ACC112 (cell line): ENCODE measurements around the gene MLLT3.

Experiments used
- H2AFZ ChIP-seq: fragments of 200-600 bp; sonication (generic); one replicate; pipeline ENCODE4 v1.6.0; 2017; ENCODE audit warnings: antibody characterized with exemption, low read length; ENCODE audit not compliant: unreplicated experiment
- H3K27ac ChIP-seq: fragments of 200-600 bp; sonication (generic); 2 replicates; pipeline ENCODE4 v1.5.1; 2014; ENCODE audit warnings: low read depth, mild to moderate bottlenecking, antibody characterized with exemption, low read length, moderate library complexity
- H3K27me3 ChIP-seq: fragments of 200-600 bp; sonication (generic); 2 replicates; pipeline ENCODE4 v1.6.1; 2014; ENCODE audit warnings: mild to moderate bottlenecking, antibody characterized with exemption, low read length, moderate library complexity, mixed read lengths; ENCODE audit not compliant: insufficient read depth
- H3K36me3 ChIP-seq: fragments of 200-600 bp; sonication (generic); 2 replicates; pipeline ENCODE4 v1.6.1; 2016; ENCODE audit warnings: mild to moderate bottlenecking, antibody characterized with exemption, low read length, moderate library complexity, mixed read lengths; ENCODE audit not compliant: insufficient read depth
- H3K4me1 ChIP-seq: fragments of 200-600 bp; sonication (generic); one replicate; pipeline ENCODE4 v1.6.1; 2016; ENCODE audit warnings: low read length, mixed read lengths; ENCODE audit not compliant: insufficient read depth, unreplicated experiment, control insufficient read depth
- H3K4me3 ChIP-seq: fragments of 200-600 bp; sonication (generic); 2 replicates; pipeline ENCODE4 v1.5.1; 2014; ENCODE audit warnings: mild to moderate bottlenecking, low read depth, low read length
- H3K79me2 ChIP-seq: fragments of 200-600 bp; sonication (generic); one replicate; pipeline ENCODE4 v1.6.0; 2016; ENCODE audit warnings: low read length; ENCODE audit not compliant: control insufficient read depth, unreplicated experiment, insufficient read depth

The MLLT3 gene

GRCh38 chr9:20405078-20405477 lies 217.2 kb downstream of the MLLT3 start:
- Histone ChIP-seq H3K27me3 (no peaks in the 10 kb centered on the region), H2AFZ (no peak overlapping the region), H3K4me1 (no peaks in the 10 kb centered on the region), H3K27ac (no peak overlapping the region), H3K79me2 (no peaks in the 10 kb centered on the region), H3K36me3 (no peaks in the 10 kb centered on the region), H3K4me3 (no peak overlapping the region)

GRCh38 chr9:20404192-20404813 lies 218.0 kb downstream of the MLLT3 start:
- no peaks in the 10 kb centered on the region for H3K36me3 ChIP-seq
- no peak overlapping the region for H3K4me3 ChIP-seq
- no peaks in the 10 kb centered on the region for H3K27me3 ChIP-seq
- H3K79me2 ChIP-seq = no peaks in the 10 kb centered on the region
- H2AFZ ChIP-seq = no peak overlapping the region
- H3K27ac ChIP-seq = no peak overlapping the region
- H3K4me1 ChIP-seq = no peaks in the 10 kb centered on the region

GRCh38 chr9:20403346-20403745 lies 219.0 kb downstream of the MLLT3 start:
- H3K79me2 ChIP-seq = no peaks in the 10 kb centered on the region
- H3K36me3 ChIP-seq = no peaks in the 10 kb centered on the region

GRCh38 chr9:20402273-20402875 lies 219.9 kb downstream of the MLLT3 start:
- H3K27me3 ChIP-seq = no peaks in the 10 kb centered on the region
- H3K4me3 ChIP-seq = no peak overlapping the region
- no peak overlapping the region for H3K27ac ChIP-seq
- no peaks in the 10 kb centered on the region for H3K79me2 ChIP-seq
- H2AFZ ChIP-seq = no peak overlapping the region
- H3K4me1 ChIP-seq = no peaks in the 10 kb centered on the region
- no peaks in the 10 kb centered on the region for H3K36me3 ChIP-seq

More at GRCh38 chr9:20403346-20403745, 219.0 kb downstream of the MLLT3 start:
- Histone ChIP-seq H3K27me3 (no peaks in the 10 kb centered on the region), H3K4me1 (no peaks in the 10 kb centered on the region), H3K27ac (no peak overlapping the region), H2AFZ (no peak overlapping the region), H3K4me3 (no peak overlapping the region)

- no peak overlapping the region for H2AFZ ChIP-seq
- no peak overlapping the region for H3K27ac ChIP-seq
- H3K36me3 ChIP-seq = no peaks in the 10 kb centered on the region
- H3K27me3 ChIP-seq = no peaks in the 10 kb centered on the region
- H3K79me2 ChIP-seq = no peaks in the 10 kb centered on the region
- H3K4me1 ChIP-seq = no peaks in the 10 kb centered on the region
- no peak overlapping the region for H3K4me3 ChIP-seq
These were observed 223.6 kb downstream of the MLLT3 start for GRCh38 chr9:20398536-20399338.

DNA sequence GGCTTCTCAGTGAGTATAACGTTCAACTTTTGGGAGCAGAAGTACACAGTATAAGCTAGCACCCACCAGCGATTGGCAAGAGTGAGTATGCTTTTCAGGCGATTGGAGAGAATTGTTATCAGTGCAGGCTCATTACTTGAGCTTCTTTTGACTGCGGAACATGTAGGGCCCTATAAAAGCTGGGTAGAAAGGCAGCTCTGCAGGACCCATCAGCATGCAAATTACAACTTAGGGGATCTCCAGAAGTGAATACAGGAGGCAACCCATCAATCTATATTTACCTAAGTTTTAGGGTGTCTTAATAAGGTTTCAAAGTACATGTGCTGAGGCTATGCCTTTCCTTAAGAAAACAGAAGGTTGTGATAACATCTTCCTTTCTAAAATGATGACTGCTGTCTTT lies 225.0 kb downstream of the MLLT3 start:
- H3K27ac ChIP-seq = no peak overlapping the region
- no peak overlapping the region for H2AFZ ChIP-seq
- H3K4me1 ChIP-seq = no peaks in the 10 kb centered on the region
- H3K27me3 ChIP-seq = no peaks in the 10 kb centered on the region
- H3K4me3 ChIP-seq = no peak overlapping the region
- no peaks in the 10 kb centered on the region for H3K79me2 ChIP-seq
- no peaks in the 10 kb centered on the region for H3K36me3 ChIP-seq

GRCh38 chr9:20396509-20396908 lies 225.8 kb downstream of the MLLT3 start:
- H3K4me3 ChIP-seq = no peak overlapping the region
- H3K27ac ChIP-seq = no peak overlapping the region
- H3K79me2 ChIP-seq = no peaks in the 10 kb centered on the region
- H3K4me1 ChIP-seq = no peaks in the 10 kb centered on the region
- no peaks in the 10 kb centered on the region for H3K27me3 ChIP-seq
- no peak overlapping the region for H2AFZ ChIP-seq
- H3K36me3 ChIP-seq = no peaks in the 10 kb centered on the region

DNA sequence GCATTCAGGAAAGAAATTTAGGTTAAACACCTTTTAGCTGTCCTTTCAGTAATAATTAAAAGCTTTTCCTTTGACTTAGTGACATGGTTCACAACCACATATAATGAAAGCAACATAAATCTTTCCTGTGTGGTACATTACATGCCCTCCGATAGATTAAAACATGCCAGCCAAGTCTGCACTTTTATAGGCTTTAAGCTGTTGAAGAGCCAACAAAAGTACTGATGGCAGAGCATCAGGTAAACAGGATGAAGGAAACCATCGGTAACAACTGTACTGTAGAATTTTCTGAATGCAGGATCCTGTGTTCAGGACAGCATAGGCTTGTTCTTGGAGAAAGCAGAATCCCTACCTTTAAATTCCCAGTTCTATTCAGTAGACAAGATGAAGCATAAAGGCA lies 226.6 kb downstream of the MLLT3 start:
- Histone ChIP-seq H3K79me2 (no peaks in the 10 kb centered on the region), H3K27ac (no peak overlapping the region)

DNA sequence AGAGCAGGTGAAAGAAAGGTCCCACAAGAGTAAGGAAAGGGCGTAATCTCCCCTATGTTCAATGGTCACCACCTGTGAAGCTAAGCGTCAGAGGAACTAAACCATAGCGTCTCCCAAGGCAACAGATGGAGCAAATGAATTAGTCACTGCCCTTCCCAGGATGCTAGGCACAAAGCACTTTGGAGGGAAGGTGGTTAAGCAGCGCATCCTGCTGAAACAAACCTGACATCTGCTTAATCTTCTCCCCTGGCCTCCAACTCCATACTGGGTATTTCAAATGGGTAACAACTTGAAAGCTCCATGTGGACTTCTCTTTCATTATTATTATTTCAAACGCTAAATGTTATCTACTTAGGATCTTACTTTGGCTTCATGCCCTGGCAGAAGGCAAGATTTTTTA lies 227.3 kb downstream of the MLLT3 start:
- H2AFZ ChIP-seq = no peak overlapping the region
- no peak overlapping the region for H3K4me3 ChIP-seq
- H3K79me2 ChIP-seq = no peaks in the 10 kb centered on the region
- H3K36me3 ChIP-seq = no peaks in the 10 kb centered on the region
- H3K27me3 ChIP-seq = no peaks in the 10 kb centered on the region
- H3K27ac ChIP-seq = no peak overlapping the region
- H3K4me1 ChIP-seq = no peaks in the 10 kb centered on the region

More for the DNA sequence above, 226.6 kb downstream of the MLLT3 start:
- no peak overlapping the region for H3K4me3 ChIP-seq
- H3K4me1 ChIP-seq = no peaks in the 10 kb centered on the region
- H3K36me3 ChIP-seq = no peaks in the 10 kb centered on the region
- H3K27me3 ChIP-seq = no peaks in the 10 kb centered on the region
- H2AFZ ChIP-seq = no peak overlapping the region

GRCh38 chr9:20391208-20391607 lies 231.1 kb downstream of the MLLT3 start:
- H3K27me3 ChIP-seq = no peaks in the 10 kb centered on the region
- H3K4me3 ChIP-seq = no peak overlapping the region
- no peak overlapping the region for H3K27ac ChIP-seq
- H3K36me3 ChIP-seq = no peaks in the 10 kb centered on the region
- H3K79me2 ChIP-seq = no peaks in the 10 kb centered on the region
- H2AFZ ChIP-seq = no peak overlapping the region
- H3K4me1 ChIP-seq = no peaks in the 10 kb centered on the region

DNA sequence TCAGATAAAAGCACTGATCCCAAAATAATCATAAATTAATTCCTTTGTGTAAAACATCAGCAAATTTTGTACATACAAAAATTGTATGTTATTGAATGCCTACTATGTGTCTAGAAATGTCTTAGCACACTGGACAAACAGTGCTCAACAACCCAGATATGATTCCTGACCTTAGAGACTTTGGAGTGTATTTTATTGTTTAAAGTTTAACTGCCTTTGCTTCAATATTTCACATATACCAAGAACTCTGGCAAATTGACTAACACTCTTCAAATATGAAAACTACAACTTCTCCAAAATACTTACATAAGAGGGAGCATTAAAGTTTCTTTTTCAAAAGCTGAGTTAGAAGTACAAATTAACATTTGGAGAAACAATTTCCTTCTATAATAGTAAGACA lies 231.9 kb downstream of the MLLT3 start:
- no peaks in the 10 kb centered on the region for H3K27me3 ChIP-seq
- H3K79me2 ChIP-seq = no peaks in the 10 kb centered on the region
- no peaks in the 10 kb centered on the region for H3K4me1 ChIP-seq
- no peak overlapping the region for H3K4me3 ChIP-seq
- no peak overlapping the region for H2AFZ ChIP-seq
- no peaks in the 10 kb centered on the region for H3K36me3 ChIP-seq
- H3K27ac ChIP-seq = no peak overlapping the region
